ENCODE measurements around the gene ETV6. TPM values are rescaled to one million over a fixed set of nuclear protein-coding genes. Genes with fewer than 3 reads are reported as not detected.

Gene ETV6
- polyA plus RNA-seq, 2 of the 4 experiments (the other 2 are of a cell fraction) = 4.0 to 7.0 TPM

GRCh38 chr12:11823043-11823442 is 173.6 kb downstream of the ETV6 start:
- no peaks in the 10 kb centered on the region for H3K9me3 ChIP-seq
- no peak overlapping the region for H3K4me3 ChIP-seq
- DNase-seq (ENCODE audit: low read depth in 1 of 2, low spot score in 1 of 2) = no peak
- no peak for FAIRE-seq
- ChIA-PET CTCF (interaction anchor here (0.8 to 1.2 kb wide), 3 partner anchors 11 to 210 kb away, joined by 3 to 4 read pairs (median 4); no protein-coding TSS in a partner anchor), POLR2A (no interaction called here)
- peak overlapping the region; percentile 27; the same call in 2 of the 3 replicates for H3K4me2 ChIP-seq
- TF ChIP-seq GATA3 (IDR thresholded peaks at IDR 0.05; ENCODE audit: borderline replicate concordance) (no peak), RAD21 (conservative IDR thresholded peaks at IDR 0.05 in 1 of 2, IDR thresholded peaks at IDR 0.05 in 1 of 2) (no peak), ELK1 (IDR thresholded peaks at IDR 0.05; ENCODE audit: low read depth, low read length) (no peak), FOSL2 (IDR thresholded peaks at IDR 0.05) (no peak), FOSL2 (CRISPR knock-in tag; IDR thresholded peaks at IDR 0.05) (no peak), FOXS1 (CRISPR knock-in tag; IDR thresholded peaks at IDR 0.05) (no peak), HOXB5 (CRISPR knock-in tag; IDR thresholded peaks at IDR 0.05) (no peak), SMC3 (IDR thresholded peaks at IDR 0.05) (no peak), REST (IDR thresholded peaks at IDR 0.05) (no peak), TP53 (CRISPR knock-in tag; IDR thresholded peaks at IDR 0.05) (no peak)
- TF ChIP-seq, protein P1, sequence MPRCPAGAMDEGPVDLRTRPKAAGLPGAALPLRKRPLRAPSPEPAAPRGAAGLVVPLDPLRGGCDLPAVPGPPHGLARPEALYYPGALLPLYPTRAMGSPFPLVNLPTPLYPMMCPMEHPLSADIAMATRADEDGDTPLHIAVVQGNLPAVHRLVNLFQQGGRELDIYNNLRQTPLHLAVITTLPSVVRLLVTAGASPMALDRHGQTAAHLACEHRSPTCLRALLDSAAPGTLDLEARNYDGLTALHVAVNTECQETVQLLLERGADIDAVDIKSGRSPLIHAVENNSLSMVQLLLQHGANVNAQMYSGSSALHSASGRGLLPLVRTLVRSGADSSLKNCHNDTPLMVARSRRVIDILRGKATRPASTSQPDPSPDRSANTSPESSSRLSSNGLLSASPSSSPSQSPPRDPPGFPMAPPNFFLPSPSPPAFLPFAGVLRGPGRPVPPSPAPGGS (IDR thresholded peaks at IDR 0.05) = no peak
- TF ChIP-seq, protein P2, sequence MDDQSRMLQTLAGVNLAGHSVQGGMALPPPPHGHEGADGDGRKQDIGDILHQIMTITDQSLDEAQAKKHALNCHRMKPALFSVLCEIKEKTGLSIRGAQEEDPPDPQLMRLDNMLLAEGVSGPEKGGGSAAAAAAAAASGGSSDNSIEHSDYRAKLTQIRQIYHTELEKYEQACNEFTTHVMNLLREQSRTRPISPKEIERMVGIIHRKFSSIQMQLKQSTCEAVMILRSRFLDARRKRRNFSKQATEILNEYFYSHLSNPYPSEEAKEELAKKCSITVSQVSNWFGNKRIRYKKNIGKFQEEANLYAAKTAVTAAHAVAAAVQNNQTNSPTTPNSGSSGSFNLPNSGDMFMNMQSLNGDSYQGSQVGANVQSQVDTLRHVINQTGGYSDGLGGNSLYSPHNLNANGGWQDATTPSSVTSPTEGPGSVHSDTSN (IDR thresholded peaks at IDR 0.05) = no peak
- H3K27ac ChIP-seq = peak overlapping the region in 1 of 2 experiments; percentile 55; a peak in 2 of 6 replicates
- ATAC-seq = peak in 1 of 2 experiments; percentile 47; a peak in 2 of 6 replicates
- WGBS (ENCODE audit: missing lambda C conversion rate) = 70% methylated on average over 7 of the region's 7 CpGs
- peaks cover 12% of the 10 kb centered on the region for H3K4me1 ChIP-seq

DNA sequence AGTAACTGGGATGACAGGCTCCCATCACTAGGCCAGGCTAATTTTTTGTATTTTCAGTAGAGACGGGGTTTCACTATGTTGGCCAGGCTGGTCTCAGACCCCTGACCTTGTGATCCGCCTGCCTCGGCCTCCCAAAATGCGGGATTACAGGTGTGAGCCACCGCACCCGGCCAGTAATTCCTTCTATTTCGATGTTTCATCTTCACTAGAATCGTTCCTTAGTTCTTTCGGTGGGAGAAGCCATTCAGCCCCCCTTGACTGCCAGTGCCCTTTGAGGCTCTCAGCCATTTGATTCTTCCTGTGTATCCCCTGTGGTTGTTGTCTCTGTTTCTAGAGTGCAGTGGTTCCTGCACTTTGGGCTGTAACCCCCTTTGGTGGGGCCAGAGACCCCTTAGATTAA is 174.1 kb downstream of the ETV6 start:
- FAIRE-seq = no peak
- ChIA-PET CTCF (interaction anchor here (1.1 to 1.2 kb wide), 2 partner anchors 12 to 210 kb away, joined by 4 read pairs; no protein-coding TSS in a partner anchor), POLR2A (no interaction called here)
- TF ChIP-seq NFE2L2 (conservative IDR thresholded peaks at IDR 0.05; ENCODE audit: low read length) = no peak
- no peak for TF ChIP-seq POLR2AphosphoS2 (conservative IDR thresholded peaks at IDR 0.05; ENCODE audit: low read length)
- TF ChIP-seq POLR2A (IDR thresholded peaks at IDR 0.05; ENCODE audit: low read length) = no peak
- no peak for TF ChIP-seq ZC3H11A (IDR thresholded peaks at IDR 0.05)
- TF ChIP-seq, protein P3, sequence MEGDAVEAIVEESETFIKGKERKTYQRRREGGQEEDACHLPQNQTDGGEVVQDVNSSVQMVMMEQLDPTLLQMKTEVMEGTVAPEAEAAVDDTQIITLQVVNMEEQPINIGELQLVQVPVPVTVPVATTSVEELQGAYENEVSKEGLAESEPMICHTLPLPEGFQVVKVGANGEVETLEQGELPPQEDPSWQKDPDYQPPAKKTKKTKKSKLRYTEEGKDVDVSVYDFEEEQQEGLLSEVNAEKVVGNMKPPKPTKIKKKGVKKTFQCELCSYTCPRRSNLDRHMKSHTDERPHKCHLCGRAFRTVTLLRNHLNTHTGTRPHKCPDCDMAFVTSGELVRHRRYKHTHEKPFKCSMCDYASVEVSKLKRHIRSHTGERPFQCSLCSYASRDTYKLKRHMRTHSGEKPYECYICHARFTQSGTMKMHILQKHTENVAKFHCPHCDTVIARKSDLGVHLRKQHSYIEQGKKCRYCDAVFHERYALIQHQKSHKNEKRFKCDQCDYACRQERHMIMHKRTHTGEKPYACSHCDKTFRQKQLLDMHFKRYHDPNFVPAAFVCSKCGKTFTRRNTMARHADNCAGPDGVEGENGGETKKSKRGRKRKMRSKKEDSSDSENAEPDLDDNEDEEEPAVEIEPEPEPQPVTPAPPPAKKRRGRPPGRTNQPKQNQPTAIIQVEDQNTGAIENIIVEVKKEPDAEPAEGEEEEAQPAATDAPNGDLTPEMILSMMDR (IDR thresholded peaks at IDR 0.05) = no peak
- TF ChIP-seq, protein P4, sequence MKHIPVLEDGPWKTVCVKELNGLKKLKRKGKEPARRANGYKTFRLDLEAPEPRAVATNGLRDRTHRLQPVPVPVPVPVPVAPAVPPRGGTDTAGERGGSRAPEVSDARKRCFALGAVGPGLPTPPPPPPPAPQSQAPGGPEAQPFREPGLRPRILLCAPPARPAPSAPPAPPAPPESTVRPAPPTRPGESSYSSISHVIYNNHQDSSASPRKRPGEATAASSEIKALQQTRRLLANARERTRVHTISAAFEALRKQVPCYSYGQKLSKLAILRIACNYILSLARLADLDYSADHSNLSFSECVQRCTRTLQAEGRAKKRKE (CRISPR knock-in tag; IDR thresholded peaks at IDR 0.05; ENCODE audit: low read depth) = no peak
- TF ChIP-seq, protein P5, sequence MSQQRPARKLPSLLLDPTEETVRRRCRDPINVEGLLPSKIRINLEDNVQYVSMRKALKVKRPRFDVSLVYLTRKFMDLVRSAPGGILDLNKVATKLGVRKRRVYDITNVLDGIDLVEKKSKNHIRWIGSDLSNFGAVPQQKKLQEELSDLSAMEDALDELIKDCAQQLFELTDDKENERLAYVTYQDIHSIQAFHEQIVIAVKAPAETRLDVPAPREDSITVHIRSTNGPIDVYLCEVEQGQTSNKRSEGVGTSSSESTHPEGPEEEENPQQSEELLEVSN (IDR thresholded peaks at IDR 0.05; ENCODE audit: borderline replicate concordance, low read depth) = no peak
- TF ChIP-seq EP300 (IDR thresholded peaks at IDR 0.05) = no peak
- no peak for TF ChIP-seq MAZ (IDR thresholded peaks at IDR 0.05; ENCODE audit: borderline replicate concordance, low read depth, low read length)
- no peak for TF ChIP-seq ZNF302 (CRISPR knock-in tag; IDR thresholded peaks at IDR 0.05)
- no peak for TF ChIP-seq FOSL2 (IDR thresholded peaks at IDR 0.05)
- TF ChIP-seq FOSL2 (CRISPR knock-in tag; IDR thresholded peaks at IDR 0.05) = no peak
- no peak for TF ChIP-seq ZFP36 (IDR thresholded peaks at IDR 0.05; ENCODE audit: borderline replicate concordance, partially characterized antibody)
- no peak for ATAC-seq
- 93% methylated on average over 9 of the region's 9 CpGs for WGBS (ENCODE audit: missing lambda C conversion rate)
- DNase-seq (ENCODE audit: low read depth in 1 of 2, low spot score in 1 of 2) = no peak
- peaks cover 12% of the 10 kb centered on the region for H3K4me1 ChIP-seq
- no peaks in the 10 kb centered on the region for H3K9me3 ChIP-seq
- peak overlapping the region in 1 of 2 experiments; percentile 26; a peak in 1 of 6 replicates for H3K27ac ChIP-seq
- H3K4me3 ChIP-seq = no peak overlapping the region
- no peak overlapping the region for H3K4me2 ChIP-seq

Measured in A549 (cell line).